Pancreas (tissue), 10 donors: Measurements from ENCODE around the gene PHLDB2. TPM values are rescaled to one million over a fixed set of nuclear protein-coding genes. Genes with fewer than 3 reads are reported as not detected.

Experiments used
- ATAC-seq, 4 donors: fragments of 200-7000 bp; cut with Tn5 transposase; one replicate each; pipeline versions ENCODE4 v1.8.0 to v1.9.1; 2020; ENCODE audit warnings: mild to moderate bottlenecking in 4 of 4, moderate library complexity in 4 of 4
- DNase-seq, 6 donors: peaks; one replicate each; pipeline ENCODE4 v3.0.0-alpha.2; 2020
- FAIRE-seq: peaks from 2 replicates; lab custom pipeline; 2012; peaks lifted over from hg19 to GRCh38; lab: Jason Lieb, UNC
- H3K27ac ChIP-seq, 4 donors: fragments of 200-600 bp; sonication (generic); 1 replicate in 3 of 4; 2 replicates in 1 of 4; pipeline versions ENCODE4 v1.5.0 to v1.8.0; 2020
- H3K27me3 ChIP-seq, 4 donors: fragments of 200-600 bp; one replicate each; pipeline ENCODE4 v1.8.0; 2021
- H3K36me3 ChIP-seq, 3 donors: fragments of 200-600 bp; sonication (generic) in 1 of 3; one replicate each; pipeline versions ENCODE4 v1.5.0 to v1.8.0; 2020 to 2021
- H3K4me1 ChIP-seq, 3 donors: fragments of 200-600 bp; one replicate each; pipeline ENCODE4 v1.8.0; 2021
- H3K4me3 ChIP-seq, 4 donors: fragments of 200-600 bp; sonication (generic) in 2 of 4; one replicate each; pipeline versions ENCODE4 v1.5.0 to v1.8.0; 2020 to 2021
- H3K9me3 ChIP-seq, 4 donors: fragments of 200-600 bp; one replicate each; pipeline ENCODE4 v1.8.0; 2021
- WGBS, 2 donors: extraction: QIAGEN DNeasy Blood & Tissue Kit; methylation state at CpG; one replicate each; pipeline ENCODE4 v1.1.7; 2013; 5-methylcytosine and 5-hydroxymethylcytosine counted together
- intact Hi-C, 3 donors: fragments of 100-400 bp; cut with DNase I; formaldehyde crosslinking; loops; one replicate each; pipeline versions ENCODE4 v1.11.1 to v1.14.2; 2022
- polyA plus RNA-seq, 2 donors: library from polyadenylated mRNA; stranded (reverse); fragments of 200-250 nt; gene quantifications; one replicate each; pipeline ENCODE4 v1.2.3, GENCODE V29; 2013
- total RNA-seq, 6 donors: library from RNA; stranded (reverse); fragmentation: NEBNext Ultra II Directional in 4 of 6; extraction: Animal tissue kit (Norgen Biotek cat#: 25700) in 4 of 6; gene quantifications; one replicate each; pipeline versions ENCODE4 v1.2.1 to v1.2.4, GENCODE V29; 2021 to 2023
- TF ChIP-seq, protein P1 (sequence below), 4 donors: fragments of 200-600 bp; sonication (generic) in 3 of 4; IDR thresholded peaks; one replicate each; pipeline versions ENCODE4 v1.5.0 to v1.8.0; 2021; ENCODE audit warnings: antibody characterized with exemption in 4 of 4
- donor health status: healthy with polysubstance abuse.
- donor health status: DM: no; HTN: no; CAD: no; lungs with moderate emphysema.
- donor health status: DM: no; HTN: no; CAD: no.
- donor health status: control.
- donor health status: control.
- donor health status: Bipolar disorder and iron deficiency.
- donor health status: DM: yes; HTN: yes; CAD: no.
- donor health status: DM: no; HTN: no; CAD: no.
- donor health status: DM: no; HTN: no; CAD: no.
- donor health status: DM: yes; HTN: yes; CAD: no.

Gene PHLDB2
- total and polyA plus RNA-seq, 8 donors = 10.8 to 36.7 (median 15.1) TPM

DNA sequence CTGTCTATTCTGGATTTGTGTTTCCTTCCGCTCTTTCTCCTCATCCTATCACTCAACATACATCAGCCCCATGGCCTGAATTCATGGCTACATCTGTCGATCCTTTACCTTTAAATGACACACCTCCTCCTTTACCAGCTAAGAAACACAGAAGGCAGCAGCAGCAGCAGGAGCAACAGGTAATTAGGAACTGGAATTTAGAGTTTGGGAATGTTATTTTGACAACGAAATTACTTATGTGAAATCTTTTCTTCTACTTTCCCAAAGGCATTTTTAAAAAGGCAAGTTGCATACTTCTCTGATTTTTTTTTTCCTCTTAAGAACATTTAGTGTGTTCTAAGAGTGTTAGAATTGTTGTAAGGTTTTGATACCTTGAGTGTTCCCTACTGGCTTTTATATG lies 90.6 kb downstream of the PHLDB2 start:
- no peak for FAIRE-seq
- 83 to 89% methylated on average over 3 of the region's 3 CpGs for WGBS, 2 donors
- intact Hi-C loops = no loop called here
- Histone ChIP-seq H3K4me3 (no peak overlapping the region), H3K36me3 (peaks cover 0 to 22% (median 0%) of the 10 kb centered on the region in 3 donors), H3K27me3 (no peaks in the 10 kb centered on the region), H3K27ac (no peak overlapping the region), H3K9me3 (no peaks in the 10 kb centered on the region), H3K4me1 (no peaks in the 10 kb centered on the region)
- no peak for DNase-seq
- TF ChIP-seq, protein P1, sequence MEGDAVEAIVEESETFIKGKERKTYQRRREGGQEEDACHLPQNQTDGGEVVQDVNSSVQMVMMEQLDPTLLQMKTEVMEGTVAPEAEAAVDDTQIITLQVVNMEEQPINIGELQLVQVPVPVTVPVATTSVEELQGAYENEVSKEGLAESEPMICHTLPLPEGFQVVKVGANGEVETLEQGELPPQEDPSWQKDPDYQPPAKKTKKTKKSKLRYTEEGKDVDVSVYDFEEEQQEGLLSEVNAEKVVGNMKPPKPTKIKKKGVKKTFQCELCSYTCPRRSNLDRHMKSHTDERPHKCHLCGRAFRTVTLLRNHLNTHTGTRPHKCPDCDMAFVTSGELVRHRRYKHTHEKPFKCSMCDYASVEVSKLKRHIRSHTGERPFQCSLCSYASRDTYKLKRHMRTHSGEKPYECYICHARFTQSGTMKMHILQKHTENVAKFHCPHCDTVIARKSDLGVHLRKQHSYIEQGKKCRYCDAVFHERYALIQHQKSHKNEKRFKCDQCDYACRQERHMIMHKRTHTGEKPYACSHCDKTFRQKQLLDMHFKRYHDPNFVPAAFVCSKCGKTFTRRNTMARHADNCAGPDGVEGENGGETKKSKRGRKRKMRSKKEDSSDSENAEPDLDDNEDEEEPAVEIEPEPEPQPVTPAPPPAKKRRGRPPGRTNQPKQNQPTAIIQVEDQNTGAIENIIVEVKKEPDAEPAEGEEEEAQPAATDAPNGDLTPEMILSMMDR (IDR thresholded peaks at IDR 0.05) = no peak
- ATAC-seq = no peak

DNA sequence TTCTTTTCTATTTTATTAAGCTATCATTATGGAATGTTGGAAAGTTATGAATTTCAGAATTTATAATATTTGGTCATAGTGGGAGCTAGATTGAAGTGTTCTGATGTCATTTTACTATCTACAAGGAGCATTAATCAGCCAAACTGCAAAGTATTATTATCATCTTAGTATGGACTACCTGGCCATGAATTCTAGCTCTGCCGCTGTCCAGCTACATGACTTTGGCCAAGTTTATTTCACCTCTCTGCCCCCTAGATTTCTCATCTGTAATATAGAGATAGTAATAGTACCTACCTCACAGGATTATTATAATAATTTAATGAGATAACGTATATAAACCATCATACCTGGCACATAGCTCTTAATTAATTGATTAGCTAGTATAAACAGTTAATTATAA lies 92.0 kb downstream of the PHLDB2 start:
- ATAC-seq = no peak
- H3K4me3 ChIP-seq = no peak overlapping the region
- no peaks in the 10 kb centered on the region for H3K9me3 ChIP-seq
- intact Hi-C loops = no loop called here
- no peak overlapping the region for H3K27ac ChIP-seq
- TF ChIP-seq, protein P1 (IDR thresholded peaks at IDR 0.05) = no peak
- WGBS, 2 donors = 81 to 83% methylated on average over 2 of the region's 2 CpGs
- no peaks in the 10 kb centered on the region for H3K4me1 ChIP-seq
- H3K27me3 ChIP-seq = no peaks in the 10 kb centered on the region
- FAIRE-seq = no peak
- no peak for DNase-seq
- peaks cover 0 to 16% (median 0%) of the 10 kb centered on the region in 3 donors for H3K36me3 ChIP-seq

DNA sequence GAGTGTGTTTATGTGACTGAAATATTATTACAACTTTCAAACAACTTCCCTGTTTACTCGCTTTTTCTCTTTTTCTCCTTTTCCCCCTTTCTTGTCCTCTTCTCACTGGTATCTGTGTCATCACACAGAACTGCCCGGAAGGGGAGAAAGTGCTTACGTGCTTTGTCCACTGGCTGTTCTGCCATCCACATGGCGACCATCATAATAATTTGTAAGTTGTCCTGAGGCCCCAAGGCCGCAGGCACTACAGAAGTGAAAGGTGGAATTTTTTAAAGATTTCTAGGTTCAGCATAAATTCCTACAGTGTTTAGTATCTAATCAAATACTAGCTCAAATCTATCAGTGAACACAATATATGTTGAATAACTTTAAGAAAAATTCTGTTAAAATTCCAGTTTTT lies 93.0 kb downstream of the PHLDB2 start:
- intact Hi-C loops = no loop called here
- 93 to 97% methylated on average over 5 of the region's 5 CpGs for WGBS, 2 donors
- Histone ChIP-seq H3K4me1 (no peaks in the 10 kb centered on the region), H3K4me3 (no peak overlapping the region), H3K36me3 (peaks cover 0 to 16% (median 0%) of the 10 kb centered on the region in 3 donors), H3K27ac (no peak overlapping the region), H3K9me3 (no peaks in the 10 kb centered on the region), H3K27me3 (no peaks in the 10 kb centered on the region)
- TF ChIP-seq, protein P1 (IDR thresholded peaks at IDR 0.05) = no peak
- no peak for DNase-seq
- FAIRE-seq = no peak
- no peak for ATAC-seq

DNA sequence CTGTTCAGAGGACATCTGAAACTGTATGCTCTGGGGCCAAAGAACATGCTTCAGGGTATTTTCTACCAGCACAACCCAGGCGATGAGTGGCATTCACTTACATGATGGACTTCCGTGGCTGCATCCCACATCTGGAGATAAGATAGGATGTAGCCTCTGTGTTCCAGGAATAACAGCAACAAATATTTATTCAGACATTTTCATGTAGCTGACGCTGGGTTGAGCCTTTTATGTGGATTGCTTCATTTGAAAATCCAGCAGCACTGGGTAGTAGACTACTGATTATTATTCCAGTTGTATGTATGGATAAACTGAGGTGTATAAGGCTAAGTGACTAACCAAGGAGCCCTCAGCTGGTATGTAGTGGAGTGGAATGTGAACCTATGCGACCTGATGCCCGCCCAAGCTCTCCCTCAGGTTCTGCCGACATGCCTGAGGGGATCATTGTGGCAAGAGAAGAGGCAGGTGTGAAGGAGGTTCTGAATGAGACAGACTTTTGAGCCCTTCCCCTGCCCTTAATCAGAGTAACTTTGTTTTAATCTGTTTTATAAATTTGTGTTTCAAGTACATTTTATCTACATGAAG lies 93.9 kb downstream of the PHLDB2 start:
- DNase-seq (no peak), ATAC-seq (no peak), FAIRE-seq (no peak)
- no peaks in the 10 kb centered on the region for H3K9me3 ChIP-seq
- intact Hi-C loops = no loop called here
- H3K36me3 ChIP-seq = peaks cover 0 to 16% (median 0%) of the 10 kb centered on the region in 3 donors
- no peaks in the 10 kb centered on the region for H3K4me1 ChIP-seq
- H3K27ac ChIP-seq = no peak overlapping the region
- TF ChIP-seq, protein P1 (IDR thresholded peaks at IDR 0.05) = no peak
- no peak overlapping the region for H3K4me3 ChIP-seq
- H3K27me3 ChIP-seq = no peaks in the 10 kb centered on the region
- WGBS, 2 donors = 76 to 82% methylated on average over 6 of the region's 6 CpGs

DNA sequence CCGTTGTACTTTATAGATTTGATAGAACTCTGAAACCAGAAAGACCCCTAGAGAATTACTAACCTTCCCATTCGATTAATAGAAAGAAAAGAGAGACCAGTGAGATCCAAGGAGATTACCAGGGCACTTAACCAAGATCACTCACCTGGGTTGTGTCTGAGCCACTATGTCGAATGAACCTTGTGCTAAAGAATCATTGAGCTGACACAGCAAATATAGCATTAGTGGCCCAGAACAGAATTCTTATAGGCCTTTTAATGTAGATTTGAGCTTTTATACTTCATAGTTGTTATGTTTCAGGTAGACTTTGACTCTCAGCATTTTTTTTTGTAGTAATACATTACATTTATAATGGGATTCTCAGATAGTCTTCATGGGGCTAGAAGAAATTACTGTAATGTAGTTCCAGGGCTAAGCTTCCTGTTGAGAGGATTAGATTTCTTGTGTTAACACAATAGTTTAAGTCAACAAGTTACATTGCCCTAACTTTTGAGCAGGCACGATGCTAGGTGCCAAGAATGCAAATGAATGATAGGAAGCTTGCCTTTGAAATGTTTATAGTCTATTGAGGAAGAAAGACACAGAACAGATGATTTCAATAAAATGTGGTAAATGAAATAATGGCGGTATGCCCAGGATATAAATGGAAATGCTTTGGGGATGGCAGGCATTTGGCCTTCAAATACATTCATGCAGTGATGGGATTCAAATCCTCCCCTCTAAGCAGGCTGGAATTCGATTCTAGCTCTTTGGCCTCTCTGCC lies 95.3 kb downstream of the PHLDB2 start:
- ATAC-seq = no peak
- no peak for DNase-seq
- 54 to 69% methylated on average over 6 of the region's 6 CpGs for WGBS, 2 donors
- Histone ChIP-seq H3K4me1 (no peaks in the 10 kb centered on the region), H3K27me3 (no peaks in the 10 kb centered on the region), H3K36me3 (peaks cover 0 to 13% (median 0%) of the 10 kb centered on the region in 3 donors), H3K4me3 (no peak overlapping the region), H3K9me3 (no peaks in the 10 kb centered on the region), H3K27ac (no peak overlapping the region)
- no peak for FAIRE-seq
- intact Hi-C loops = no loop called here
- TF ChIP-seq, protein P1 (IDR thresholded peaks at IDR 0.05) = no peak
